ENCODE data around the gene LBX2.

The LBX2 gene

GRCh38 chr2:74512744-74513604, 13.6 kb upstream of the LBX2 start:
- TF ChIP-seq, protein P1, sequence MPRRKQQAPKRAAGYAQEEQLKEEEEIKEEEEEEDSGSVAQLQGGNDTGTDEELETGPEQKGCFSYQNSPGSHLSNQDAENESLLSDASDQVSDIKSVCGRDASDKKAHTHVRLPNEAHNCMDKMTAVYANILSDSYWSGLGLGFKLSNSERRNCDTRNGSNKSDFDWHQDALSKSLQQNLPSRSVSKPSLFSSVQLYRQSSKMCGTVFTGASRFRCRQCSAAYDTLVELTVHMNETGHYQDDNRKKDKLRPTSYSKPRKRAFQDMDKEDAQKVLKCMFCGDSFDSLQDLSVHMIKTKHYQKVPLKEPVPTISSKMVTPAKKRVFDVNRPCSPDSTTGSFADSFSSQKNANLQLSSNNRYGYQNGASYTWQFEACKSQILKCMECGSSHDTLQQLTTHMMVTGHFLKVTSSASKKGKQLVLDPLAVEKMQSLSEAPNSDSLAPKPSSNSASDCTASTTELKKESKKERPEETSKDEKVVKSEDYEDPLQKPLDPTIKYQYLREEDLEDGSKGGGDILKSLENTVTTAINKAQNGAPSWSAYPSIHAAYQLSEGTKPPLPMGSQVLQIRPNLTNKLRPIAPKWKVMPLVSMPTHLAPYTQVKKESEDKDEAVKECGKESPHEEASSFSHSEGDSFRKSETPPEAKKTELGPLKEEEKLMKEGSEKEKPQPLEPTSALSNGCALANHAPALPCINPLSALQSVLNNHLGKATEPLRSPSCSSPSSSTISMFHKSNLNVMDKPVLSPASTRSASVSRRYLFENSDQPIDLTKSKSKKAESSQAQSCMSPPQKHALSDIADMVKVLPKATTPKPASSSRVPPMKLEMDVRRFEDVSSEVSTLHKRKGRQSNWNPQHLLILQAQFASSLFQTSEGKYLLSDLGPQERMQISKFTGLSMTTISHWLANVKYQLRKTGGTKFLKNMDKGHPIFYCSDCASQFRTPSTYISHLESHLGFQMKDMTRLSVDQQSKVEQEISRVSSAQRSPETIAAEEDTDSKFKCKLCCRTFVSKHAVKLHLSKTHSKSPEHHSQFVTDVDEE (CRISPR knock-in tag; IDR thresholded peaks at IDR 0.05), result peak; percentile 12; the same call in 1 of the 2 replicates
- TF ChIP-seq TCF4 (CRISPR knock-in tag; IDR thresholded peaks at IDR 0.05; ENCODE audit: borderline replicate concordance), result peak; percentile 71; the same call in 1 of the 2 replicates
- TF ChIP-seq ZNF565 (CRISPR knock-in tag; conservative IDR thresholded peaks at IDR 0.05; ENCODE audit: low read depth), result no peak
- TF ChIP-seq CSDC2 (CRISPR knock-in tag; IDR thresholded peaks at IDR 0.05), result no peak
- TF ChIP-seq BACH2 (CRISPR knock-in tag; IDR thresholded peaks at IDR 0.05; ENCODE audit: borderline replicate concordance), result no peak
- TF ChIP-seq RARB (CRISPR knock-in tag; IDR thresholded peaks at IDR 0.05), result no peak
- TF ChIP-seq CREB5 (CRISPR knock-in tag; IDR thresholded peaks at IDR 0.05; ENCODE audit: low read depth), result no peak
- TF ChIP-seq ZFP30 (CRISPR knock-in tag; IDR thresholded peaks at IDR 0.05), result no peak; the same call in 1 of the 2 replicates
- no peak for TF ChIP-seq SNAI2 (CRISPR knock-in tag; IDR thresholded peaks at IDR 0.05)
- 0 out of 2 replicates have a peak, but pooled peaks have one; percentile 4 for TF ChIP-seq ZNF8 (CRISPR knock-in tag; IDR thresholded peaks at IDR 0.05)
- no peak for TF ChIP-seq TOX (CRISPR knock-in tag; IDR thresholded peaks at IDR 0.05; ENCODE audit: borderline replicate concordance)
- TF ChIP-seq ZFP3 (CRISPR knock-in tag; IDR thresholded peaks at IDR 0.05), result peak; percentile 78
- TF ChIP-seq, protein P2, sequence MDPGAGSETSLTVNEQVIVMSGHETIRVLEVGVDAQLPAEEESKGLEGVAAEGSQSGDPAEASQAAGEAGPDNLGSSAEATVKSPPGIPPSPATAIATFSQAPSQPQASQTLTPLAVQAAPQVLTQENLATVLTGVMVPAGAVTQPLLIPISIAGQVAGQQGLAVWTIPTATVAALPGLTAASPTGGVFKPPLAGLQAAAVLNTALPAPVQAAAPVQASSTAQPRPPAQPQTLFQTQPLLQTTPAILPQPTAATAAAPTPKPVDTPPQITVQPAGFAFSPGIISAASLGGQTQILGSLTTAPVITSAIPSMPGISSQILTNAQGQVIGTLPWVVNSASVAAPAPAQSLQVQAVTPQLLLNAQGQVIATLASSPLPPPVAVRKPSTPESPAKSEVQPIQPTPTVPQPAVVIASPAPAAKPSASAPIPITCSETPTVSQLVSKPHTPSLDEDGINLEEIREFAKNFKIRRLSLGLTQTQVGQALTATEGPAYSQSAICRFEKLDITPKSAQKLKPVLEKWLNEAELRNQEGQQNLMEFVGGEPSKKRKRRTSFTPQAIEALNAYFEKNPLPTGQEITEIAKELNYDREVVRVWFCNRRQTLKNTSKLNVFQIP (CRISPR knock-in tag; IDR thresholded peaks at IDR 0.05; ENCODE audit: borderline replicate concordance, low read depth), result no peak
- TF ChIP-seq CSRNP3 (CRISPR knock-in tag; IDR thresholded peaks at IDR 0.05), result no peak
- peak; percentile 100 for TF ChIP-seq PATZ1 (CRISPR knock-in tag; IDR thresholded peaks at IDR 0.05; ENCODE audit: borderline replicate concordance)
- TF ChIP-seq ESRRG (CRISPR knock-in tag; IDR thresholded peaks at IDR 0.05), result no peak
- no peak for TF ChIP-seq ZC3H10 (CRISPR knock-in tag; IDR thresholded peaks at IDR 0.05)
- TF ChIP-seq GLIS3 (CRISPR knock-in tag; IDR thresholded peaks at IDR 0.05), result peak; percentile 67; the same call in 1 of the 2 replicates
- TF ChIP-seq PPARA (CRISPR knock-in tag; IDR thresholded peaks at IDR 0.05; ENCODE audit: borderline replicate concordance), result no peak
- no peak for TF ChIP-seq ARNTL (CRISPR knock-in tag; IDR thresholded peaks at IDR 0.05; ENCODE audit: borderline replicate concordance, low read depth)
- no peak for TF ChIP-seq OSR1 (CRISPR knock-in tag; IDR thresholded peaks at IDR 0.05)
- peak; percentile 60 for TF ChIP-seq ISL1 (CRISPR knock-in tag; IDR thresholded peaks at IDR 0.05)
- 0 out of 2 replicates have a peak, but pooled peaks have one; percentile 12 for TF ChIP-seq ZNF70 (CRISPR knock-in tag; IDR thresholded peaks at IDR 0.05)
- peak; percentile 41 for ATAC-seq
